ENCODE results near the gene CYTH3. TPM values are rescaled to one million over a fixed set of nuclear protein-coding genes. Genes with fewer than 3 reads are reported as not detected.

The CYTH3 gene
- total RNA-seq, 2 donors from 2014 or later: 12.3 to 37.7 TPM

DNA sequence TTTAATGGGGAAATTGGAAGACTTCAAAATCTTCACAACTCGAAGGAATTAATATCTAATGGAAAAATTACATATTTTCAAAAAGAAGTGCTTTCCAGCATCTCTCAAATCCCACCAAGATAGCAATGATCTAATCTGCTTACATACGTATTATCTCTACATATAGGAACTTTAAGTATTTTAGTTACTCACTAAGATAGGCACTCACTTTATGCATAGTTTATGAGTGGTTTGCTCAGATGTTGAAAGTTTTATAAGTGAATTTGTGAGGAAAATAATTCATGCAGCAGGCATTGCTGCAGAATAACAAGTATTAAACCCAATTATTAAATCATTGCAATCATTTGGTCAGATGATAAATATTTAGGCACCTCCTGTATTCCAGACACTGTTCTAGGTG is 2.3 kb upstream of the CYTH3 start:
- Histone ChIP-seq H3K4me1 (replicated peaks) (peaks cover 7% of the 10 kb centered on the region), H3K36me3 (no peaks in the 10 kb centered on the region), H3K9me3 (no peaks in the 10 kb centered on the region), H3K27ac (no peak overlapping the region), H3K27me3 (replicated peaks; ENCODE audit: insufficient read depth) (no peaks in the 10 kb centered on the region), H3K4me3 (no peak overlapping the region)
- intact Hi-C loops (cut with DNase I): loop anchor here (5.0 kb wide), 2 partner anchors 43 to 117 kb away; no protein-coding TSS in a partner anchor
- no peak for TF ChIP-seq POLR2A (IDR thresholded peaks at IDR 0.05)
- TF ChIP-seq, protein P1, sequence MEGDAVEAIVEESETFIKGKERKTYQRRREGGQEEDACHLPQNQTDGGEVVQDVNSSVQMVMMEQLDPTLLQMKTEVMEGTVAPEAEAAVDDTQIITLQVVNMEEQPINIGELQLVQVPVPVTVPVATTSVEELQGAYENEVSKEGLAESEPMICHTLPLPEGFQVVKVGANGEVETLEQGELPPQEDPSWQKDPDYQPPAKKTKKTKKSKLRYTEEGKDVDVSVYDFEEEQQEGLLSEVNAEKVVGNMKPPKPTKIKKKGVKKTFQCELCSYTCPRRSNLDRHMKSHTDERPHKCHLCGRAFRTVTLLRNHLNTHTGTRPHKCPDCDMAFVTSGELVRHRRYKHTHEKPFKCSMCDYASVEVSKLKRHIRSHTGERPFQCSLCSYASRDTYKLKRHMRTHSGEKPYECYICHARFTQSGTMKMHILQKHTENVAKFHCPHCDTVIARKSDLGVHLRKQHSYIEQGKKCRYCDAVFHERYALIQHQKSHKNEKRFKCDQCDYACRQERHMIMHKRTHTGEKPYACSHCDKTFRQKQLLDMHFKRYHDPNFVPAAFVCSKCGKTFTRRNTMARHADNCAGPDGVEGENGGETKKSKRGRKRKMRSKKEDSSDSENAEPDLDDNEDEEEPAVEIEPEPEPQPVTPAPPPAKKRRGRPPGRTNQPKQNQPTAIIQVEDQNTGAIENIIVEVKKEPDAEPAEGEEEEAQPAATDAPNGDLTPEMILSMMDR (IDR thresholded peaks at IDR 0.05): no peak
- no peak for TF ChIP-seq POLR2AphosphoS5 (IDR thresholded peaks at IDR 0.05)
- no peak for DNase-seq (ENCODE audit: low spot score)
- 91% methylated on average over 2 of the region's 2 CpGs for WGBS

DNA sequence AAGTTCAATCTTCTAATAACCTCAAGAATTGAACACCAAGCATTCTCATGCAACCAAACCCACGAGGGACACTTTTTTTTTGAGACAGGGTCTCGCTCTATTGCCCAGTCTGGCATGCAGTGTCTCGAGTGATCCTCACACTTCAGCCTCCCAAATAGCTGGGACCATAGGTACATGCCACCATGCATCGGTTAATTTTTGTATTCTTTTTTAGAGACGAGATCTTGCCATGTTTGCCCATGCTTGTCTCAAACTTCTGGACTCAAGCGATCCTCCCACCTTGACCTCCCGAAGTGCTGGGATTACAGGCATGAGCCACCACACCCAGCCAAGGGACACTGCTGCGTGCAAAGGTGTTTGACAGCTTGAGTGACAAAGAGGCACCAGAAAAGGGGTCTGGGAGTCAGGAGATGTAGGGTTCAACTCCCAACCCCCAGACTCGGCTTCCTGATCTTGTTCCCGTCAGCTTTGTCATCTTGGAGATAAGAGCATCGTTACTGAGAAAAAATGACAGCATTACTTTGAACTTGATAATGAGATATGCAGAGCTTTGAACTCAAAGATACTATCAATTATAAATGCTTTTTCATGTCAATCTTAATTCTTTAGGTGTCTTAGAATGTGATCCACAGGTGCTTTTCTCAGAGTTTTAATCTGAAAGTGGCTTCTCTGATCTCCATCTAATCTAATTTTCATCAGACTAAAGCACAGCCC is 1.6 kb upstream of the CYTH3 start:
- DNase-seq (ENCODE audit: low spot score): no peak

DNA sequence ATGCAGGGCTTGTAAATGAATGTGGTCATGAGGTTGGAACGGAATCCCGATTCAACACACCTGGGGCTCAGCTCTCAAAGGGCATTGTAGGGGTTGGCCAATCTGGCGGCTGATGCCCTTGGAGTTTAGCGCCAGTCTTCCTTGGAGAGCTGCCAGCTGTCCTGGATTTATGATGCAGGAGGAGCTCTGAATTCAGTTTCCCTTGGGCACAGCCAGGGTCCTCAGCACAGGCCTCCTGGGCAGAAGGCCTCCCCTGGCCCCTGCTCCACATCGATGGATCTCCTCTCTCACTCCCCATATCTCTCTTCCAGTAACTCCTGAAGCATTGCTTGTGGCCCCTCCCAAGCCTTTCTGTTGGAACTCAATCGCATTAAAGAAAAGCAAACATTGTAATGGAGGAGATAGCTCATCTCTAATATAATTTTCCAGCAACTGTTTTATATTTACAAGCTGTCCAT is 985 bp upstream of the CYTH3 start:
- WGBS: 41% methylated on average over 6 of the region's 6 CpGs
- TF ChIP-seq POLR2A (IDR thresholded peaks at IDR 0.05) (no peak), POLR2AphosphoS5 (IDR thresholded peaks at IDR 0.05) (no peak)
- TF ChIP-seq, protein P1 (IDR thresholded peaks at IDR 0.05): no peak
- Histone ChIP-seq H3K4me1 (replicated peaks) (peaks cover 15% of the 10 kb centered on the region), H3K9me3 (no peaks in the 10 kb centered on the region), H3K36me3 (no peaks in the 10 kb centered on the region), H3K27me3 (replicated peaks; ENCODE audit: insufficient read depth) (no peaks in the 10 kb centered on the region), H3K27ac (no peak overlapping the region), H3K4me3 (no peak overlapping the region)
- intact Hi-C loops (cut with DNase I): loop anchor here (5.0 kb wide), 2 partner anchors 44 to 116 kb away; no protein-coding TSS in a partner anchor
- DNase-seq (ENCODE audit: low spot score): peak; percentile 40

More for the DNA sequence above, 1.6 kb upstream of the CYTH3 start:
- H3K4me1 ChIP-seq (replicated peaks): peaks cover 10% of the 10 kb centered on the region
- intact Hi-C loops (cut with DNase I): loop anchor here (5.0 kb wide), 2 partner anchors 43 to 117 kb away; no protein-coding TSS in a partner anchor
- H3K9me3 ChIP-seq: no peaks in the 10 kb centered on the region
- no peaks in the 10 kb centered on the region for H3K36me3 ChIP-seq
- H3K4me3 ChIP-seq: no peak overlapping the region
- TF ChIP-seq POLR2A (IDR thresholded peaks at IDR 0.05) (no peak), POLR2AphosphoS5 (IDR thresholded peaks at IDR 0.05) (no peak)
- TF ChIP-seq, protein P1 (IDR thresholded peaks at IDR 0.05): no peak
- H3K27me3 ChIP-seq (replicated peaks; ENCODE audit: insufficient read depth): no peaks in the 10 kb centered on the region
- H3K27ac ChIP-seq: no peak overlapping the region
- 88% methylated on average over 11 of the region's 11 CpGs for WGBS

GRCh38 chr7:6271694-6272440 is 557 bp downstream of the CYTH3 start:
- WGBS: under 1% methylated on average over 40 of the region's 74 CpGs
- intact Hi-C loops (cut with DNase I): loop anchor here (5.0 kb wide), 2 partner anchors 45 to 115 kb away; no protein-coding TSS in a partner anchor
- no peak for DNase-seq (ENCODE audit: low spot score)
- no peaks in the 10 kb centered on the region for H3K27me3 ChIP-seq (replicated peaks; ENCODE audit: insufficient read depth)
- H3K27ac ChIP-seq: peak overlapping the region; percentile 45 to 58
- H3K4me1 ChIP-seq (replicated peaks): peaks cover 15% of the 10 kb centered on the region
- no peaks in the 10 kb centered on the region for H3K36me3 ChIP-seq
- H3K9me3 ChIP-seq: no peaks in the 10 kb centered on the region
- TF ChIP-seq POLR2AphosphoS5 (IDR thresholded peaks at IDR 0.05) (no peak), POLR2A (IDR thresholded peaks at IDR 0.05) (no peak)
- TF ChIP-seq, protein P1 (IDR thresholded peaks at IDR 0.05): no peak
- peak overlapping the region; percentile 74 to 89 for H3K4me3 ChIP-seq

All from prostate gland (tissue), 2 donors.